Mesendoderm (in vitro differentiated cells): ENCODE results near the gene PLXND1.

Experiments
- DNase-seq: peaks from one replicate; pipeline ENCODE4 v3.0.0; 2013
- H2AK5ac ChIP-seq: 2 replicates; pipeline ENCODE4 v1.6.1; 2013; ENCODE audit warnings: low read length, inconsistent platforms
- H2BK120ac ChIP-seq: 2 replicates; pipeline ENCODE4 v1.6.1; 2013; ENCODE audit warnings: low read depth, mild to moderate bottlenecking, low read length, moderate library complexity, mixed read lengths
- H2BK15ac ChIP-seq: replicated peaks from 2 replicates; pipeline ENCODE4 v1.6.1; 2013; ENCODE audit warnings: low read depth, mild to moderate bottlenecking, moderate library complexity
- H2BK5ac ChIP-seq: 2 replicates; pipeline ENCODE4 v1.6.1; 2013; ENCODE audit warnings: low read length, inconsistent platforms
- H3K18ac ChIP-seq: 2 replicates; pipeline ENCODE4 v1.6.1; 2013; ENCODE audit warnings: mild to moderate bottlenecking, low read length, mixed read lengths
- H3K23ac ChIP-seq: one replicate; pipeline ENCODE4 v1.6.1; 2013; ENCODE audit warnings: low read length
- H3K27ac ChIP-seq: 2 replicates; pipeline ENCODE4 v1.5.1; 2013; ENCODE audit warnings: low read depth, mild to moderate bottlenecking, inconsistent platforms, low read length, moderate library complexity
- H3K27me3 ChIP-seq: 2 replicates; pipeline ENCODE4 v1.6.1; 2013; ENCODE audit warnings: low read length, control low read depth, mild to moderate bottlenecking, inconsistent platforms; ENCODE audit not compliant: insufficient read depth, poor library complexity
- H3K36me3 ChIP-seq: 2 replicates; pipeline ENCODE4 v1.6.1; 2013; ENCODE audit warnings: low read length, inconsistent platforms; ENCODE audit not compliant: control insufficient read depth, insufficient read depth
- H3K4ac ChIP-seq: one replicate; pipeline ENCODE4 v1.6.1; 2013; ENCODE audit warnings: low read depth, mild to moderate bottlenecking, low read length, moderate library complexity
- H3K4me1 ChIP-seq: 2 replicates; pipeline ENCODE4 v1.6.1; 2013; ENCODE audit warnings: low read depth, low read length, inconsistent platforms; ENCODE audit not compliant: control insufficient read depth
- H3K4me2 ChIP-seq: 2 replicates; pipeline ENCODE4 v1.6.1; 2013; ENCODE audit warnings: low read length
- H3K4me3 ChIP-seq: 2 replicates; pipeline ENCODE4 v1.5.1; 2013; ENCODE audit warnings: mild to moderate bottlenecking, low read length
- H3K56ac ChIP-seq: one replicate; pipeline ENCODE4 v1.6.1; 2013; ENCODE audit warnings: low read length
- H3K79me1 ChIP-seq: 2 replicates; pipeline ENCODE4 v1.6.1; 2013; ENCODE audit warnings: low read length, inconsistent platforms
- H3K79me2 ChIP-seq: 2 replicates; pipeline ENCODE4 v1.6.1; 2013; ENCODE audit warnings: mild to moderate bottlenecking, low read length; ENCODE audit not compliant: control insufficient read depth, insufficient read depth
- H3K9ac ChIP-seq: 2 replicates; pipeline ENCODE4 v1.6.1; 2013; ENCODE audit warnings: low read length, inconsistent platforms
- H4K5ac ChIP-seq: one replicate; pipeline ENCODE4 v1.6.1; 2013; ENCODE audit warnings: low read length
- H4K8ac ChIP-seq: one replicate; pipeline ENCODE4 v1.6.1; 2013; ENCODE audit warnings: low read depth, mild to moderate bottlenecking, control low read depth, low read length, moderate library complexity
- WGBS: extraction: QIAGEN DNeasy Blood & Tissue Kit; methylation state at CpG from one replicate; pipeline ENCODE4 v1.1.7; 2013; ENCODE audit warnings: low lambda C conversion rate, missing lambda C conversion rate; ENCODE audit not compliant: insufficient coverage; ENCODE audit errors: extremely low coverage; 5-methylcytosine and 5-hydroxymethylcytosine counted together

Gene PLXND1

DNA sequence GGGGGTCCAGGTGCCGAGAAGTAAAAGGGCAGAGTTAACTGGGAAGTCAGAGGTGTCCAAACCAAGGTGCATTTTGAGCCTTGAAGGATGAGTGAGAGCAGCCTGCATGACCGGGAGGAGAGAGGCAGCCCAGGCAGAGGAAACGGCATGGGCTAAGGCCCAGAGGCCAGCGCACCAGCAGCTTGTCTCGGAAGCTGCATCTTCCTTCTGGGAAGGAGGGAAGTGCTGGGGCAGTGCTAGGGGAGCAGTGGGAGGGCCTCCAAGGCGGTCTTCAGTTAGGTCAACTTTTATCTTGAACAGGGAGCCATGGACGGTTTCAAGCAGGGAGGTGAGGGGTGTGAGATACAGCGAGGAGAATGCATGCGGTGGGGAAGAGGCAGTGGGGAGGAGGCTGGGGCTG lies 62.5 kb downstream of the PLXND1 start:
- Histone ChIP-seq H3K23ac (no peak overlapping the region), H3K27ac (no peak overlapping the region), H3K4me1 (no peaks in the 10 kb centered on the region), H3K9ac (no peak overlapping the region), H3K4me3 (no peak overlapping the region), H4K5ac (no peak overlapping the region), H2BK15ac (no peak overlapping the region), H4K8ac (no peak overlapping the region), H3K56ac (no peak overlapping the region), H3K79me1 (no peaks in the 10 kb centered on the region), H2BK120ac (no peak overlapping the region), H3K4me2 (no peak overlapping the region), H2BK5ac (no peak overlapping the region), H3K79me2 (no peaks in the 10 kb centered on the region), H3K18ac (no peak overlapping the region), H3K36me3 (no peaks in the 10 kb centered on the region), H3K27me3 (no peaks in the 10 kb centered on the region), H2AK5ac (no peak overlapping the region), H3K4ac (no peak overlapping the region)
- no peak for DNase-seq
- WGBS = no CpG with 5 or more reads among the region's 9 CpGs

- H2AK5ac ChIP-seq = no peak within 1 kb of the TSS
- H3K27ac ChIP-seq = no peak within 1 kb of the TSS
- DNase-seq = no peak
- no peak within 1 kb of the TSS for H2BK120ac ChIP-seq
- H3K9ac ChIP-seq = no peak within 1 kb of the TSS
- no peaks in the 10 kb centered on the region for H3K79me2 ChIP-seq
- H3K4ac ChIP-seq = no peak within 1 kb of the TSS
- no peak within 1 kb of the TSS for H4K5ac ChIP-seq
- no peak within 1 kb of the TSS for H2BK5ac ChIP-seq
- no peaks in the 10 kb centered on the region for H3K36me3 ChIP-seq
- H3K79me1 ChIP-seq = no peaks in the 10 kb centered on the region
- WGBS = no CpG with 5 or more reads among the region's 16 CpGs
- no peak within 1 kb of the TSS for H3K4me3 ChIP-seq
- H3K4me2 ChIP-seq = no peak within 1 kb of the TSS
- H3K27me3 ChIP-seq = no peaks in the 10 kb centered on the region
- no peak within 1 kb of the TSS for H2BK15ac ChIP-seq
- no peak within 1 kb of the TSS for H3K23ac ChIP-seq
- no peaks in the 10 kb centered on the region for H3K4me1 ChIP-seq
- H4K8ac ChIP-seq = no peak within 1 kb of the TSS
- no peak within 1 kb of the TSS for H3K18ac ChIP-seq
- no peak within 1 kb of the TSS for H3K56ac ChIP-seq
These were observed 63.2 kb downstream of the PLXND1 start, which contains the start of gene H1-8 for GRCh38 chr3:129543156-129543790. Gene H1-8, plus strand, starts transcription at chr3:129543175. Its CDS starts 44 bp downstream, at chr3:129543219.

DNA sequence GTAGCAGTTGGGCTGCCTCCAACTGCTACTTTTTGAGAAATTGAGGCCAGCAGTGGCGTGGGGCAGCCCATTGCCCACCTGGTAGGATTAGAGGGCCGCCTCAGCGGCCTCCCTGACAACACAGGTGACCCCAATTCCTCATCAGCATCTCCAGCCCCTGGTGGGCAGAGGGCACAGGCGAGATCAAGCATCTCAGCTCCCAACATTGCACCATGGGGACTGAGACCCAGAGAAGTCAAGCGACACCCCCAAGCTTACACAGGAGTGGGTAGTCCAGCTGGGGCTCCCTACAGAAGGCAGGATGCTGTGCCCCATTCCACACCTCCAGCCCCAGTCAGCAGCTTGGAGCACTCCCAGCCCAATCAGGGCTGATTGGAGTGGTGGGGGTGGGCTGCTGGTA lies 63.7 kb downstream of the PLXND1 start:
- Histone ChIP-seq H3K4me3 (no peak overlapping the region), H3K4me2 (no peak overlapping the region), H3K4ac (no peak overlapping the region), H3K56ac (no peak overlapping the region), H3K23ac (no peak overlapping the region), H3K4me1 (no peaks in the 10 kb centered on the region), H3K79me1 (no peaks in the 10 kb centered on the region), H3K36me3 (no peaks in the 10 kb centered on the region), H3K79me2 (no peaks in the 10 kb centered on the region), H2AK5ac (no peak overlapping the region), H2BK15ac (no peak overlapping the region), H2BK120ac (no peak overlapping the region), H3K9ac (no peak overlapping the region), H3K18ac (no peak overlapping the region), H3K27ac (no peak overlapping the region), H4K5ac (no peak overlapping the region), H4K8ac (no peak overlapping the region), H2BK5ac (no peak overlapping the region), H3K27me3 (no peaks in the 10 kb centered on the region)
- no CpG with 5 or more reads among the region's 5 CpGs for WGBS
- no peak for DNase-seq

DNA sequence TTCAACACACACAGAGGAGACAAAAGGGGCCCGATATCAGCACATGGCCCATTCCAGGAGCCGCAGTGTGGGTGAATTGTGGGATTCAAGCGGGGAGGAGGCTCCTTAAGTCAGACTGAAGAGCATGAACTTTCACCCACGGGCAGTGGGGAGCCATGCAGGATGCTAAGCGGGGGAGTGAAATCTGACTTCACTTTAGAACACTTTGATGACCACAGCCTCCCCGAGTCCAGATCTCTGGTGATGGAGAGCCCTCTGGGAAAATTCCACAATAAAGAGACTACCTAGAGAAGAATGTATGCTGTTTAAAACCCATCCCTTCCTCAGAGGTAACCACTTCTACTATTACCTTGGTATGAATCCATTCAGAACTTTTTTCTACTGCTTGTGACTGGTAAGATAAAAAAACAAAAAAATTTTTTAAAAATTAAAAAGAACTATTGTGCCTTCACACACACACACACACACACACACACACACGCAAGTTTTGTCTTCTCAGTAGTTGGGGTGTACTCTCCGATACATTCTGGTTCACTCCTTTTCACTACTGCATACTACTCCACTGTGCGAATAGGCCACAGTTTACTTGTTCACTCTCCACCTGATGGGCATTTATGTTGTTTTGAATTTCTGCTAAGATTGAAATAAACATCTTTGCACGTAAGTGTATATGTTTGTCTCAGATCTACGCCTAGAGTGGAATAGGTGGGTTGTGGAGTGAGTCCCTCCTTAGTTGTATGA lies 65.5 kb downstream of the PLXND1 start:
- Histone ChIP-seq H3K4me3 (no peak overlapping the region), H3K27me3 (no peaks in the 10 kb centered on the region)
- DNase-seq = no peak

DNA sequence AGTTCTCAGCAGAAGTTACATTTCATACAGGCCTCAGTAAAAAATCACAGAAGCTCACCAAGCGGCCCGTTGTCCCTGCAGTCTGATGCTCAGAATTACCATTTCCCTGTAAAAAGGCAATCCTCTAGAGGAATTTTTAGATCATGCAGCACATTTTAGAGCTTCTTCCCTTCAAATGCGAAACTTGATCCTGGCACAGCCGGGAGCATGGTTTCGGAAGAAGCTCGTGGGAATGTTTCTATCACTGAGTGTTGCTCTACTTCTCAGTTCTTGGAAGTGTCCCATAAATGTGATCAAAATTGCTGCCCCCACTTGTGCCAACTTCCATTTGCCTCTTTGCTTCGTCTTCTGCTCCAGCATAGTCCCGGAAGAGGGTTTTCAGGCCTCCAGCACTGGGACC lies 67.3 kb downstream of the PLXND1 start:
- Histone ChIP-seq H2BK120ac (no peak overlapping the region), H3K4me1 (peaks cover 6% of the 10 kb centered on the region), H3K18ac (no peak overlapping the region), H3K4me2 (no peak overlapping the region), H3K9ac (no peak overlapping the region), H3K27ac (no peak overlapping the region), H3K79me2 (no peaks in the 10 kb centered on the region), H3K4ac (no peak overlapping the region), H2BK15ac (no peak overlapping the region), H4K8ac (no peak overlapping the region), H3K4me3 (no peak overlapping the region), H3K36me3 (no peaks in the 10 kb centered on the region), H3K23ac (no peak overlapping the region), H3K79me1 (no peaks in the 10 kb centered on the region), H3K56ac (no peak overlapping the region), H2AK5ac (no peak overlapping the region), H3K27me3 (no peaks in the 10 kb centered on the region), H2BK5ac (no peak overlapping the region), H4K5ac (no peak overlapping the region)
- DNase-seq = no peak
- WGBS = no CpG with 5 or more reads among the region's 8 CpGs

More for the DNA sequence above, 65.5 kb downstream of the PLXND1 start:
- no peak overlapping the region for H2BK15ac ChIP-seq
- no peak overlapping the region for H3K18ac ChIP-seq
- H4K5ac ChIP-seq = no peak overlapping the region
- no peak overlapping the region for H3K4me2 ChIP-seq
- H3K79me2 ChIP-seq = no peaks in the 10 kb centered on the region
- H3K79me1 ChIP-seq = no peaks in the 10 kb centered on the region
- H3K36me3 ChIP-seq = no peaks in the 10 kb centered on the region
- no peak overlapping the region for H3K56ac ChIP-seq
- H3K9ac ChIP-seq = no peak overlapping the region
- no peak overlapping the region for H3K27ac ChIP-seq
- H2BK120ac ChIP-seq = no peak overlapping the region
- no peak overlapping the region for H4K8ac ChIP-seq
- no peak overlapping the region for H2BK5ac ChIP-seq
- H3K4me1 ChIP-seq = no peaks in the 10 kb centered on the region
- no peak overlapping the region for H3K23ac ChIP-seq
- no peak overlapping the region for H3K4ac ChIP-seq
- H2AK5ac ChIP-seq = no peak overlapping the region
- no CpG with 5 or more reads among the region's 11 CpGs for WGBS
